ENCODE measurements around the gene SLC9A6.
A peak's percentile ranks its signal among the peaks of the same experiment; 100 is the strongest.

SLC9A6 gene

GRCh38 chrX:135985157-135985972, at the start of gene SLC9A6:
Gene SLC9A6 (plus strand): TSS chrX:135985435. CDS start chrX:135985659, 224 bp downstream.
- no peak for DNase-seq

GRCh38 chrX:135944486-135944885, 40.7 kb upstream of the SLC9A6 start:
- no peak for DNase-seq

GRCh38 chrX:135951291-135951690, 33.9 kb upstream of the SLC9A6 start:
- DNase-seq: no peak

- no peak for DNase-seq
Measured at GRCh38 chrX:135973025-135973547, 12.1 kb upstream of the SLC9A6 start.

GRCh38 chrX:135973548-135974278, 11.5 kb upstream of the SLC9A6 start, which contains the start of gene MMGT1:
Gene MMGT1 (minus strand): TSS chrX:135973988. CDS start chrX:135973675, 313 bp downstream.
- DNase-seq: peak; percentile 47

GRCh38 chrX:135974279-135974856, 10.9 kb upstream of the SLC9A6 start:
- DNase-seq: no peak

GRCh38 chrX:135975421-135975820, 9.8 kb upstream of the SLC9A6 start:
- no peak for DNase-seq

GRCh38 chrX:135977611-135978010, 7.6 kb upstream of the SLC9A6 start:
- DNase-seq: no peak

GRCh38 chrX:135981010-135981409, 4.2 kb upstream of the SLC9A6 start:
- DNase-seq: no peak

- DNase-seq: no peak
Measured at GRCh38 chrX:135981668-135982067, 3.6 kb upstream of the SLC9A6 start.

GRCh38 chrX:135982860-135983259, 2.4 kb upstream of the SLC9A6 start:
- no peak for DNase-seq

GRCh38 chrX:135984256-135984655, 979 bp upstream of the SLC9A6 start:
- DNase-seq: no peak

- DNase-seq: no peak
Measured at GRCh38 chrX:135984791-135985156, 461 bp upstream of the SLC9A6 start.

- no peak for DNase-seq
Measured at GRCh38 chrX:135985973-135986310, 707 bp downstream of the SLC9A6 start.

GRCh38 chrX:135988245-135988644, 3.0 kb downstream of the SLC9A6 start:
- DNase-seq: no peak

GRCh38 chrX:136015016-136015415, 29.8 kb downstream of the SLC9A6 start:
- DNase-seq: no peak

GRCh38 chrX:136016881-136017280, 31.6 kb downstream of the SLC9A6 start:
- no peak for DNase-seq

- DNase-seq: no peak
Measured at GRCh38 chrX:136019226-136019625, 34.0 kb downstream of the SLC9A6 start.

- DNase-seq: no peak
Measured at GRCh38 chrX:136021160-136021559, 35.9 kb downstream of the SLC9A6 start.

GRCh38 chrX:136021903-136022302, 36.7 kb downstream of the SLC9A6 start:
- no peak for DNase-seq

- no peak for DNase-seq
Measured at GRCh38 chrX:136025091-136025490, 39.9 kb downstream of the SLC9A6 start.

GRCh38 chrX:136028383-136028984, 43.2 kb downstream of the SLC9A6 start:
- peak; percentile 0 for DNase-seq

GRCh38 chrX:136029766-136030165, 44.5 kb downstream of the SLC9A6 start:
- no peak for DNase-seq

Data from SHP77 treated with DMSO at 0.1 percent for 48 hours (cell line).